Calu3 (cell line): ENCODE measurements around the gene KRTAP19-2. TPM values are rescaled to one million over a fixed set of nuclear protein-coding genes. Genes with fewer than 3 reads are reported as not detected.

Experiments used
- BruUV-seq: library from RNA; stranded (reverse); fragments of 400-500 nt; replicated peaks from 2 replicates; lab custom pipeline; 2021; lab: Mats Ljungman, UMichigan
- CTCF ChIA-PET: fragments of 300-600 bp; sonication (Branson Sonifier 250); formaldehyde crosslinking; loops from one replicate; lab custom pipeline; 2022; ENCODE audit warnings: antibody characterized with exemption; lab: Charles Lee
- DNase-seq: peaks from one replicate; pipeline ENCODE4 v3.0.0; 2022
- H3K27ac Mint-ChIP-seq: one replicate; pipeline ENCODE4 v1.8.0; 2022; ENCODE audit warnings: mixed read lengths; ENCODE audit not compliant: unreplicated experiment
- H3K27me3 Mint-ChIP-seq: one replicate; pipeline ENCODE4 v1.8.0; 2022; ENCODE audit warnings: mixed read lengths; ENCODE audit not compliant: unreplicated experiment
- H3K36me3 Mint-ChIP-seq: one replicate; pipeline ENCODE4 v1.8.0; 2022; ENCODE audit warnings: mild to moderate bottlenecking, moderate library complexity, mixed read lengths; ENCODE audit not compliant: insufficient read depth, unreplicated experiment
- H3K4me1 Mint-ChIP-seq: one replicate; pipeline ENCODE4 v1.8.0; 2022; ENCODE audit warnings: mild to moderate bottlenecking, low read depth, mixed read lengths; ENCODE audit not compliant: unreplicated experiment
- H3K4me3 Mint-ChIP-seq: one replicate; pipeline ENCODE4 v1.8.0; 2022; ENCODE audit warnings: mild to moderate bottlenecking, low read depth, moderate library complexity, mixed read lengths; ENCODE audit not compliant: unreplicated experiment
- H3K9me3 Mint-ChIP-seq: one replicate; pipeline ENCODE4 v1.8.0; 2022; ENCODE audit warnings: low read depth, mixed read lengths; ENCODE audit not compliant: unreplicated experiment
- intact Hi-C: fragments of 100-400 bp; cut with micrococcal nuclease; formaldehyde crosslinking; loops from one replicate; pipeline ENCODE4 v1.10.0; 2022; ENCODE audit not compliant: unreplicated experiment
- total RNA-seq: library from RNA; stranded (reverse); gene quantifications from 2 replicates; pipeline ENCODE4 v1.2.3, GENCODE V29; 2022
- TF ChIP-seq, protein P1 (sequence below): fragments of 200-600 bp; IDR thresholded peaks from one replicate; pipeline ENCODE4 v1.8.0; 2022; ENCODE audit warnings: antibody characterized with exemption; ENCODE audit not compliant: unreplicated experiment

KRTAP19-2 gene
- total RNA-seq, 1 experiment from 2014 or later: not detected

DNA sequence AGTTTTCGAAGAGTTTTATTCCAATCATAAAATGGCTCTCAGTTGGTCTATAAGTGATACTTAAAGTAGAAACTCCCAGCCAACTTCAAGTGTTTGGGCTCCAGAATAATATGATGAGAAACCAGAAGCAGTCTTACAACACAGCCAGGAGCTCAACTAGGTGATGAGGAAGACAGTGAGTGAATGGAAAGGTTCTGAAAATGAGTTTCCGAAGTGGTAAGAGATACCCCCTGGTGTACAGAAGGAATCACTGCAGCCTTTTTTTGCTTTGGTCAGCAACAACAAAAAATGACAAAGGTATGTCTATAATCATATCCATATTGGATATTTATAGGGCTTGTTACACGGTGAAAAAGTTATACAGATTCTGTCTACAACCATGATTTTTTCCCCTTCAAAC, 23.5 kb downstream of the KRTAP19-2 start:
- TF ChIP-seq, protein P1, sequence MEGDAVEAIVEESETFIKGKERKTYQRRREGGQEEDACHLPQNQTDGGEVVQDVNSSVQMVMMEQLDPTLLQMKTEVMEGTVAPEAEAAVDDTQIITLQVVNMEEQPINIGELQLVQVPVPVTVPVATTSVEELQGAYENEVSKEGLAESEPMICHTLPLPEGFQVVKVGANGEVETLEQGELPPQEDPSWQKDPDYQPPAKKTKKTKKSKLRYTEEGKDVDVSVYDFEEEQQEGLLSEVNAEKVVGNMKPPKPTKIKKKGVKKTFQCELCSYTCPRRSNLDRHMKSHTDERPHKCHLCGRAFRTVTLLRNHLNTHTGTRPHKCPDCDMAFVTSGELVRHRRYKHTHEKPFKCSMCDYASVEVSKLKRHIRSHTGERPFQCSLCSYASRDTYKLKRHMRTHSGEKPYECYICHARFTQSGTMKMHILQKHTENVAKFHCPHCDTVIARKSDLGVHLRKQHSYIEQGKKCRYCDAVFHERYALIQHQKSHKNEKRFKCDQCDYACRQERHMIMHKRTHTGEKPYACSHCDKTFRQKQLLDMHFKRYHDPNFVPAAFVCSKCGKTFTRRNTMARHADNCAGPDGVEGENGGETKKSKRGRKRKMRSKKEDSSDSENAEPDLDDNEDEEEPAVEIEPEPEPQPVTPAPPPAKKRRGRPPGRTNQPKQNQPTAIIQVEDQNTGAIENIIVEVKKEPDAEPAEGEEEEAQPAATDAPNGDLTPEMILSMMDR: no peak
- intact Hi-C loops: no loop called here
- Mint-ChIP-seq H3K27me3 (no peaks in the 10 kb centered on the region), H3K27ac (no peak overlapping the region), H3K4me3 (no peak overlapping the region), H3K9me3 (peaks cover 5% of the 10 kb centered on the region), H3K4me1 (no peaks in the 10 kb centered on the region), H3K36me3 (no peaks in the 10 kb centered on the region)
- CTCF ChIA-PET: no interaction called here
- DNase-seq: no peak
- no TSS peak for BruUV-seq

GRCh38 chr21:30448514-30448913, 38.7 kb downstream of the KRTAP19-2 start:
- Mint-ChIP-seq H3K4me3 (no peak overlapping the region), H3K4me1 (no peaks in the 10 kb centered on the region), H3K27ac (no peak overlapping the region), H3K36me3 (no peaks in the 10 kb centered on the region), H3K27me3 (no peaks in the 10 kb centered on the region), H3K9me3 (no peaks in the 10 kb centered on the region)
- DNase-seq: no peak
- intact Hi-C loops: no loop called here
- BruUV-seq: no TSS peak
- TF ChIP-seq, protein P1: no peak
- CTCF ChIA-PET: interaction anchor here (0.6 kb wide), 1 partner anchor 550 kb away, joined by 6 read pairs; no protein-coding TSS in a partner anchor

DNA sequence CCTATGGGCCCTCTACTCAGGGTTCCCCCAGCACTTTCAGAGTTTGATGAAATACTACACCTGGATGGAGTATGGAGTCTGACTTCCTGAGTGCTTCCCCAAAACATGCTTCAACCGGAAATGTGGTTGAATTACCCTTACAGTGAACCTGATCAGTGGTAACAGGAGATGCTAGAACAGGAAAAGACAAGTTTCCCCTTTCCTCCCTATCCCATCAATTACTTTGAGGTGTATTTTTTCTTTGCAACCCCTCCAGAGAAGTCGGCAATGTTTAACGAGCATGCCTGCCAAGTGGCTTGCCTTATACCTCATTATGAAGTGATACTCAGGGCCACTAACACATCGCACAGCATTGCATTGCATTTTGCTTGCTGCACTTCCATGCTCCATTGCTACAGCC, 40.2 kb downstream of the KRTAP19-2 start:
- DNase-seq: no peak
- H3K4me1 Mint-ChIP-seq: no peaks in the 10 kb centered on the region
- no peaks in the 10 kb centered on the region for H3K9me3 Mint-ChIP-seq
- CTCF ChIA-PET: no interaction called here
- TF ChIP-seq, protein P1: no peak
- H3K27me3 Mint-ChIP-seq: no peaks in the 10 kb centered on the region
- H3K27ac Mint-ChIP-seq: no peak overlapping the region
- no peak overlapping the region for H3K4me3 Mint-ChIP-seq
- no peaks in the 10 kb centered on the region for H3K36me3 Mint-ChIP-seq
- intact Hi-C loops: no loop called here
- no TSS peak for BruUV-seq

GRCh38 chr21:30444204-30444603, 43.0 kb downstream of the KRTAP19-2 start:
- Mint-ChIP-seq H3K4me3 (no peak overlapping the region), H3K27me3 (no peaks in the 10 kb centered on the region), H3K4me1 (no peaks in the 10 kb centered on the region), H3K36me3 (no peaks in the 10 kb centered on the region), H3K9me3 (peaks cover 4% of the 10 kb centered on the region), H3K27ac (no peak overlapping the region)
- CTCF ChIA-PET: no interaction called here
- intact Hi-C loops: no loop called here
- BruUV-seq: no TSS peak
- TF ChIP-seq, protein P1: no peak
- no peak for DNase-seq
